Esophagus muscularis mucosa (tissue), 3 donors: Measurements from ENCODE around the gene ZNF248.

Experiments
- EP300 ChIP-seq: sonication (generic); formaldehyde crosslinking; IDR thresholded peaks from one replicate; pipeline ENCODE4 v1.6.1; 2017; ENCODE audit warnings: antibody characterized with exemption
- TF ChIP-seq, protein P1 (sequence below), 3 experiments: fragments of 200-600 bp in 2 of 3; fragments of 450-650 bp in 1 of 3; sonication (generic) in 2 of 3; IDR thresholded peaks; one replicate each; pipeline ENCODE4 v1.5.1; 2017 to 2019; ENCODE audit warnings: antibody characterized with exemption in 3 of 3, mild to moderate bottlenecking in 2 of 3, moderate library complexity in 1 of 3

DNA sequence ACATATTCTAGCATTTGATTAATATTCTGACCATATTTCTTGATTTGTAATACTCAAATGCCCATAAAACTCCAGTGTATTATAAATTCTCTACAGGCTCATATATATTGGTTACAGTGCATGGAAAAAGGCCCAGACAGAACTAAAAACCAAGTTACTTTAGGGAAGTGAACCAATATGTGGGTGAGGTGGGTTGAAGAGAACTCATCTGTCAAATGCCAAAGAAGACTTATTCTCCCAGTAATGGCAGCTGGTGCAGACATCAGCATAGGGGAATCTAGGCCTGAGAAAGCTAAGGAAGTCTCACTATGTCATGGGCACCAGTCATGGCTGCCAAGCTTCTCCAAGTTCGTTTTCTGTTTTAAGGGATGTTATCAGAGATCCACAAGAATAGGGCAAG lies 30.6 kb downstream of the ZNF248 start:
- no peak for TF ChIP-seq EP300
- TF ChIP-seq, protein P1, sequence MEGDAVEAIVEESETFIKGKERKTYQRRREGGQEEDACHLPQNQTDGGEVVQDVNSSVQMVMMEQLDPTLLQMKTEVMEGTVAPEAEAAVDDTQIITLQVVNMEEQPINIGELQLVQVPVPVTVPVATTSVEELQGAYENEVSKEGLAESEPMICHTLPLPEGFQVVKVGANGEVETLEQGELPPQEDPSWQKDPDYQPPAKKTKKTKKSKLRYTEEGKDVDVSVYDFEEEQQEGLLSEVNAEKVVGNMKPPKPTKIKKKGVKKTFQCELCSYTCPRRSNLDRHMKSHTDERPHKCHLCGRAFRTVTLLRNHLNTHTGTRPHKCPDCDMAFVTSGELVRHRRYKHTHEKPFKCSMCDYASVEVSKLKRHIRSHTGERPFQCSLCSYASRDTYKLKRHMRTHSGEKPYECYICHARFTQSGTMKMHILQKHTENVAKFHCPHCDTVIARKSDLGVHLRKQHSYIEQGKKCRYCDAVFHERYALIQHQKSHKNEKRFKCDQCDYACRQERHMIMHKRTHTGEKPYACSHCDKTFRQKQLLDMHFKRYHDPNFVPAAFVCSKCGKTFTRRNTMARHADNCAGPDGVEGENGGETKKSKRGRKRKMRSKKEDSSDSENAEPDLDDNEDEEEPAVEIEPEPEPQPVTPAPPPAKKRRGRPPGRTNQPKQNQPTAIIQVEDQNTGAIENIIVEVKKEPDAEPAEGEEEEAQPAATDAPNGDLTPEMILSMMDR (IDR thresholded peaks at IDR 0.05): no peak
